Retina (tissue), 1 donor: ENCODE measurements around the gene GOLGA2.

Experiments used
- DNase-seq: peaks from one replicate; pipeline ENCODE4 v3.0.0-alpha.2; 2016

The GOLGA2 gene

DNA sequence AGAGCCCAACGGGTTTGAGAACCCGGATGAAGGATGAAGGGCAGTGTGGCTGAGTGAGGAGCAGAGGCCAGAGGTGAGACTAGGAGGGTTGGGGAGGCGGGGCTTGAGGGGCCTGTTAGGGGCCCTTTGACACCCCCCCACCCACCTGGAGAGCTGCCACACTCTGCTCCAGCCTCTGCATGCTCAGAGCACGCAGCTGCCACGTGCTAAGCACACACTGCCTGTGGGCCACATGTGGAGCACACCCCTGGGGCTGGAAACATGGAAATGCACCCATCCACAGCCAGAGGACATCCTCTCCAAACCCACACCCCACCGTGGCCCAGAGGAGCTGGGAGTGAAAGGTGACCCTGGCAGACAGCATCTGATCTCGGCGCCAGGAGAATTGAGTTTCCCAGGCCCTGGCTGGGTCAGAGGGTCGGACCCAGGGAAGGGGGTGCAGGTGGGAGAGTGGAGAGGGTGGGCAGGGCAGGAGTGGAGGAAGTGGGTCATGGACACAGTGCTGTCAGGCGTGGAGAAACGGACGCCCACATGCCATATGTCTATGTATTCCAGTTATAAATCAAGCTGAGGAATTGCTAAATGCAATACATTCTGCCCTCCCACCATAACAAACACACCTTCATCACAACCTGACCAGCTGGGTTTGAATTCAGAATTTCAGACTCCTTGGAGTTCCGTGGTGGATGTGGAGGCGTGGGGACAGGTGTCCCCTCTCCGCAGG lies 66.7 kb downstream of the GOLGA2 start:
- no peak for DNase-seq

DNA sequence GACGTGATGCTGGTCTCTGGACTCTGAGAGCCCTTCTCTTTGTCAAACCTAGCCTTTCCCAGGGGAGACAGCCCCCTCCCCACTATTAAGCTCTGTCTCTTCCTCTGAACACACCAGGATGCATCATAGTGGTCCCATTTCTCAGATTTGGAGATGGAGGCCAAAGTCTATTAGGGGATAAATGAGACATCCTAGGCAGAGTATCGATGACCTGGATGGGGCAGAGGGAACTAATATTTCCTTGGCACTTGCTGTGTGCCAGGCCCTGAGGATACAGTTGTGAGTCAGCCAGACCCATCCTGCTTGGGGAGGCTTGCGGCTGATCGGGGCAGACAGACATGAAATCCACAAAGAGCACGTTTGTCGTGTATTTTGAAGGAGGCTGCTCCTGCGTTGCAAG lies 67.4 kb downstream of the GOLGA2 start:
- no peak for DNase-seq

DNA sequence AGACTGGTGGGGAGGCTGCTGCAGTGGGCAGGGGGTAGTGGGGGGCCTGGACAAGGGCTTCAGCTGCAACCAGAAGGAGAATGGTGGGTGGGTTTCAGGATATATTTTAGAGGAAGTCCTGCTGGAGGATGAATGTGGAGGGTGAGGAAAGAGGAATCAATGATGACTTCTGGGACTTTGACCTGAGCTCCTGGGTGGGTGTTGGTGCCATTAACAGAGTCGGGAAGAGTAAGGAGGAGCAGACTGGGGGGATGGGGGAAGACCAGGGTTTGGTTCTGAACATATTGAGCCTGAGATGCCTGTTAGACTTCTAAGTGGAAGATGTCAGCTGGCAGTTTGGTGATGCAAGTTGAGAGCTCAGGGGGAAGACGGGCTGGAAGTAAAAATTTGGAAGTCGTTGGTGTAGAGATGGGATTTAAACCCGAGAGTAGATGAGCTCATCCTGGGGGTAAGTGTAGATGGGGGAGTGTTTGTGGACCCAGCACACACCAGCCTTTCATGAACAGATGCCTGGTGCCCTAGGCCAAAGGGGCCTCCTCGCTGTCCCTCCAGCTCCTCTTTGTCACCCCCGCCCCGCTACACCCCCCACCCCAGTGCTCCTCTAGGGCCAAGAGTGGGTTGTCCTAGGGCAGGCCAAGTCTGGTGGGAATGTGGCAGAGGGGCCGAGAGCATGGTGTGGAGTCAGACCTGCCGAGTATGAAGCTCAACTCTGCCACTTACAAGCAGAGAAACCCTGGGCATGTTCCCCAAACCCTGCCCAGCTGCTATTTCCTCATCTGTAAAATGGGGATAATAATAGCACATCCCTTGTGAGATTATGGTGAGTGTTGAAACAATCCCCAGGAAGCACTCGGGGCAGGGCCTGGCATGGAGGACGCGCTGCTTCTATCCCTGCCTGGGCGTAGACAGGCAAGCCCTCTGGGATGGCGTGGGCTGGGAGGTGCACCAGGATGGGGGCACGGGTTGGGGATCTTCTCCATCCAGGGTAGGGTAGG lies 68.6 kb downstream of the GOLGA2 start:
- no peak for DNase-seq

DNA sequence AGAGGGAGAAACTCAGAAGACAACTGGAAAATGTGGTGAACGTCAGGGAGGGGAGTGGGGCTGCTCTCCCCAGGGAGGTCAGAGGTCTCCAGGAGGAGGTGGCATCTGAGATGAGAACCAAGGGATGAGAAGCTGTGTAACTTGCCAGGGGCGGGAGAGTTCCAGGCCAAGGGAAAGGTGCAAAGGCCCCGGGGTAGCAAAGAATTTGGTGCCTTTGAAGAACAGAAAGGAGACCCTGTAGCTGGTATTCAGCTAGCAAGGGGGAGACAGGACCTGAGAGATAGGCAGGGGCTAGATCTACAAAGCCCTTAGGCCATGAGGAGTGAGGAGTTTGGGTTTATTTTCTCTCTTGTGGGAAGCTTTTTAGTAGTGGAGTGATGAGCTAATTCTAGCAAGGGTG lies 69.3 kb downstream of the GOLGA2 start:
- DNase-seq: no peak
